Activated CD8-positive, alpha-beta memory T cell treated with anti-CD3 and anti-CD28 coated beads for 36 hours (primary cell): Measurements from ENCODE around the gene TMEM61. TPM values are rescaled to one million over a fixed set of nuclear protein-coding genes. Genes with fewer than 3 reads are reported as not detected.
"Not testable (repeated sequence)": the region's sequence is repeated elsewhere in the genome, so short reads cannot be mapped to it uniquely, and the experiment has no call there.

Source experiments
- CTCF ChIA-PET: fragments of 350-600 bp; sonication (Branson Sonifier 250); formaldehyde crosslinking; loops from one replicate; lab custom pipeline; 2021; ENCODE audit warnings: antibody characterized with exemption; lab: Charles Lee
- POLR2A ChIA-PET: fragments of 350-600 bp; sonication (Branson Sonifier 250); formaldehyde crosslinking; loops from one replicate; lab custom pipeline; 2021; ENCODE audit warnings: antibody characterized with exemption; lab: Charles Lee
- total RNA-seq, 2 experiments: library from RNA; stranded (reverse); gene quantifications; one replicate each; pipeline ENCODE4 v1.2.3, GENCODE V29; 2021

The TMEM61 gene
- total RNA-seq = not detected

GRCh38 chr1:54980528-54981241 lies at the start of gene TMEM61:
Gene TMEM61, plus strand, starts transcription at chr1:54980628. Its CDS starts 438 bp downstream, at chr1:54981066.
- ChIA-PET CTCF (no interaction called here), POLR2A (no interaction called here)

GRCh38 chr1:54931275-54931840 lies 49.1 kb upstream of the TMEM61 start:
- CTCF ChIA-PET = interaction anchor here (2.7 kb wide), 1 partner anchor 14 kb away, joined by 11 read pairs; no protein-coding TSS in a partner anchor
- POLR2A ChIA-PET = no interaction called here

- POLR2A ChIA-PET = not testable (repeated sequence)
- CTCF ChIA-PET = interaction anchor here (0.9 kb wide), 1 partner anchor 11 kb away, joined by 4 read pairs; no protein-coding TSS in a partner anchor
Measured at GRCh38 chr1:54934081-54934480, 46.3 kb upstream of the TMEM61 start.

GRCh38 chr1:54934869-54935268 lies 45.6 kb upstream of the TMEM61 start:
- POLR2A ChIA-PET = no interaction called here
- CTCF ChIA-PET = interaction anchor here (0.9 kb wide), 1 partner anchor 10 kb away, joined by 4 read pairs; no protein-coding TSS in a partner anchor

- POLR2A ChIA-PET = no interaction called here
- CTCF ChIA-PET = no interaction called here
Measured at GRCh38 chr1:54936791-54937190, 43.6 kb upstream of the TMEM61 start.

GRCh38 chr1:54937469-54937868 lies 43.0 kb upstream of the TMEM61 start:
- CTCF ChIA-PET = interaction anchor here (1.2 kb wide), 1 partner anchor 76 kb away, joined by 3 read pairs; no protein-coding TSS in a partner anchor
- POLR2A ChIA-PET = no interaction called here

- CTCF ChIA-PET = interaction anchor here (3.8 kb wide), 1 partner anchor 57 kb away, joined by 14 read pairs; no protein-coding TSS in a partner anchor
Measured at GRCh38 chr1:54938955-54939354, 41.5 kb upstream of the TMEM61 start.

GRCh38 chr1:54940042-54940441 lies 40.4 kb upstream of the TMEM61 start:
- POLR2A ChIA-PET = no interaction called here
- CTCF ChIA-PET = interaction anchor here (1.2 to 3.8 kb wide), 2 partner anchors 11 to 56 kb away, joined by 3 to 14 read pairs; no protein-coding TSS in a partner anchor

More at GRCh38 chr1:54938955-54939354, 41.5 kb upstream of the TMEM61 start:
- POLR2A ChIA-PET = not testable (repeated sequence)

GRCh38 chr1:54942976-54943375 lies 37.5 kb upstream of the TMEM61 start:
- POLR2A ChIA-PET = no interaction called here
- CTCF ChIA-PET = interaction anchor here (0.7 to 3.8 kb wide), 2 partner anchors 53 to 75 kb away, joined by 3 to 14 read pairs; no protein-coding TSS in a partner anchor

- CTCF ChIA-PET = interaction anchor here (0.6 to 8.0 kb wide), 13 partner anchors 11 to 181 kb away, joined by 3 to 98 read pairs (median 4); partner anchors contain the start of gene BSND
- POLR2A ChIA-PET = interaction anchor here (0.6 kb wide), 1 partner anchor 23 kb away, joined by 4 read pairs; no protein-coding TSS in a partner anchor
Measured at GRCh38 chr1:54944610-54945392, 35.6 kb upstream of the TMEM61 start.

GRCh38 chr1:54945393-54945936 lies 35.0 kb upstream of the TMEM61 start:
- POLR2A ChIA-PET = no interaction called here
- CTCF ChIA-PET = interaction anchor here (0.6 to 8.0 kb wide), 14 partner anchors 11 to 209 kb away, joined by 3 to 98 read pairs (median 4); partner anchors contain the start of genes BSND and DHCR24

- ChIA-PET POLR2A (no interaction called here), CTCF (interaction anchor here (1.3 to 8.0 kb wide), 3 partner anchors 49 to 75 kb away, joined by 3 to 98 read pairs (median 4); partner anchors contain the start of gene BSND)
Measured at GRCh38 chr1:54947540-54947939, 32.9 kb upstream of the TMEM61 start.

- ChIA-PET CTCF (interaction anchor here (0.6 to 8.0 kb wide), 4 partner anchors 40 to 222 kb away, joined by 3 to 98 read pairs (median 8); partner anchors contain the start of gene BSND), POLR2A (interaction anchor here (0.5 kb wide), 1 partner anchor 289 kb away, joined by 6 read pairs; no protein-coding TSS in a partner anchor)
Measured at GRCh38 chr1:54949053-54949452, 31.4 kb upstream of the TMEM61 start.

- CTCF ChIA-PET = interaction anchor here (1.0 to 8.0 kb wide), 4 partner anchors 15 to 72 kb away, joined by 4 to 98 read pairs (median 8); partner anchors contain the start of gene BSND
- POLR2A ChIA-PET = interaction anchor here (1.2 kb wide), 1 partner anchor 46 kb away, joined by 7 read pairs; no protein-coding TSS in a partner anchor
Measured at GRCh38 chr1:54950006-54950368, 30.4 kb upstream of the TMEM61 start.

GRCh38 chr1:54950369-54951163 lies 29.9 kb upstream of the TMEM61 start:
- ChIA-PET CTCF (interaction anchor here (0.8 to 8.0 kb wide), 7 partner anchors 10 to 72 kb away, joined by 3 to 98 read pairs (median 4); partner anchors contain the start of gene BSND), POLR2A (interaction anchor here (1.2 kb wide), 1 partner anchor 46 kb away, joined by 7 read pairs; no protein-coding TSS in a partner anchor)

GRCh38 chr1:54951810-54952226 lies 28.6 kb upstream of the TMEM61 start:
- POLR2A ChIA-PET = no interaction called here
- CTCF ChIA-PET = interaction anchor here (1.1 to 8.0 kb wide), 2 partner anchors 45 to 70 kb away, joined by 3 to 98 read pairs; partner anchors contain the start of gene BSND

GRCh38 chr1:54952950-54953718 lies 27.3 kb upstream of the TMEM61 start:
- CTCF ChIA-PET = no interaction called here

More at GRCh38 chr1:54952950-54953718, 27.3 kb upstream of the TMEM61 start:
- POLR2A ChIA-PET = no interaction called here
